Activated CD4-positive, alpha-beta T cell treated with anti-CD3 and anti-CD28 coated beads, Interleukin-2, amount 10 ng/mL, durations not matched to agents 24 days and 14 days (primary cell): ENCODE results near the gene RHBDD2. TPM values are rescaled to one million over a fixed set of nuclear protein-coding genes. Genes with fewer than 3 reads are reported as not detected.
A peak's percentile ranks its signal among the peaks of the same experiment; 100 is the strongest.
"Not testable (repeated sequence)": the region's sequence is repeated elsewhere in the genome, so short reads cannot be mapped to it uniquely, and the experiment has no call there.

Source experiments
- DNase-seq: peaks from one replicate; pipeline ENCODE4 v3.0.0; 2022
- H3K27ac Mint-ChIP-seq: one replicate; pipeline ENCODE4 v1.8.0; 2022; ENCODE audit warnings: mild to moderate bottlenecking, mixed read lengths
- H3K27me3 Mint-ChIP-seq: one replicate; pipeline ENCODE4 v1.8.0; 2022; ENCODE audit warnings: mixed read lengths
- H3K36me3 Mint-ChIP-seq: one replicate; pipeline ENCODE4 v1.8.0; 2022; ENCODE audit warnings: low read depth, mild to moderate bottlenecking, mixed read lengths
- H3K4me1 Mint-ChIP-seq: one replicate; pipeline ENCODE4 v1.8.0; 2021; ENCODE audit warnings: mixed read lengths
- H3K4me3 Mint-ChIP-seq: one replicate; pipeline ENCODE4 v1.8.0; 2022; ENCODE audit warnings: mild to moderate bottlenecking, moderate library complexity, mixed read lengths
- H3K9me3 Mint-ChIP-seq: one replicate; pipeline ENCODE4 v1.8.0; 2021; ENCODE audit warnings: mixed read lengths
- intact Hi-C: fragments of 100-400 bp; cut with micrococcal nuclease; formaldehyde crosslinking; loops from one replicate; pipeline ENCODE4 v1.15.1; 2023
- total RNA-seq: library from RNA; stranded (reverse); gene quantifications from 2 replicates; pipeline ENCODE4 v1.2.3, GENCODE V29; 2022

RHBDD2 gene
- total RNA-seq, 1 donor from 2014 or later: 49.2 TPM

DNA sequence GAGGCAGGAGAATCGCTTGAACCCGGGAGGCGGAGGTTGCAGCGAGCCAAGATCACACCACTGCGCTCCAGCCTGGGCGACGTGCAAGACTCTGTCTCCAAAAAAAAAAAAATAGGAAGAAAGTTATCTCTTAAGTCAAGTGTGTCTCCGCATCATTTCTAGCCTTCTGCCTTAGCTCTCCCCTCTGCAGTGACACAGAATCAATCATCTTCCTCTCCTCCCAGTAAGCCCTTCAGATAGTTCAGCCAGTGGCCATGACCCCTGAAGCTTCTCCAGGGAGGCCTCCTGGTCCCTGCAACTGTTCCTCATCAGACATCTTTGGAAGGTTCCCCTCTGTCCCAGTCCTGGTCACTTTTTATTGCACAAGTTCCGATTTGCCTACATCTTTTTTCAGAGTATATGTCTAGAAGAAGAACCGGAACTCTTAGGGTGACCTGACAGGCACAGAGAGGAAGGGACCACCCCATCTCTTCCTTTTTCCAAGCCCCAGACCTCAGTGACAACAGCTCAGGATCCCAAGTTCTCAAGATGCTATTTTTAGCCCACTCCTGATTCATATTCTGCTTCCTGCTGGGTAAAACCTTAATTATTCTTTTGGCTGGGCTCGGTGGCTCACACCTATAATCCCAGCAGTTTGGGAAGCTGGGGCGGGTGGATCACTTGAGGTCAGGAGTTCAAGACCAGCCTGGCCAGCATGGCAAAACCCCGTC, 6.6 kb upstream of the RHBDD2 start:
- peak overlapping the region; percentile 66 for H3K27ac Mint-ChIP-seq
- intact Hi-C loops: no loop called here
- H3K4me1 Mint-ChIP-seq: peaks cover 21% of the 10 kb centered on the region
- no peaks in the 10 kb centered on the region for H3K36me3 Mint-ChIP-seq
- H3K27me3 Mint-ChIP-seq: no peaks in the 10 kb centered on the region
- no peaks in the 10 kb centered on the region for H3K9me3 Mint-ChIP-seq
- no peak overlapping the region for H3K4me3 Mint-ChIP-seq
- DNase-seq: no peak

DNA sequence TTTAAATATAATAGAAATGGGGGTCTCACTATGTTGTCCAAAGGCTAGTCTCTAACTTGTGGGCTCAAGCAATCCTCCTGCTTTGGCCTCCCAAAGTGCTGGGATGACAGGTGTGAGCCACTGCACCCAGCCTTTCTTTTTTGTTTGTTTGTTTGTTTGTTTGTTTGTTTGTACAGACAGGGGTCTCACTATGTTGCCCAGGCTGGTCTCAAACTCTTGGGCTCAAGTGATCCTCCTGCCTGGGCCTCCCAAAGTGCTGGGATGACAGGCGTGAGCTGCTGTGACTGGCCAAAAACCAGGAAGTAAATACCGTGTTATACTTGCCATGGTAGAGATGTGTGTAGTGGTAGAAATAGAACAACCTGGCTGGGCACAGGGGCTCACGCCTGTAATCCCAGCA, 4.7 kb upstream of the RHBDD2 start:
- H3K9me3 Mint-ChIP-seq, H3K36me3 Mint-ChIP-seq, H3K27ac Mint-ChIP-seq, H3K4me3 Mint-ChIP-seq, intact Hi-C loops, H3K27me3 Mint-ChIP-seq, DNase-seq: not testable (repeated sequence)
- H3K4me1 Mint-ChIP-seq: peaks cover 25% of the 10 kb centered on the region

DNA sequence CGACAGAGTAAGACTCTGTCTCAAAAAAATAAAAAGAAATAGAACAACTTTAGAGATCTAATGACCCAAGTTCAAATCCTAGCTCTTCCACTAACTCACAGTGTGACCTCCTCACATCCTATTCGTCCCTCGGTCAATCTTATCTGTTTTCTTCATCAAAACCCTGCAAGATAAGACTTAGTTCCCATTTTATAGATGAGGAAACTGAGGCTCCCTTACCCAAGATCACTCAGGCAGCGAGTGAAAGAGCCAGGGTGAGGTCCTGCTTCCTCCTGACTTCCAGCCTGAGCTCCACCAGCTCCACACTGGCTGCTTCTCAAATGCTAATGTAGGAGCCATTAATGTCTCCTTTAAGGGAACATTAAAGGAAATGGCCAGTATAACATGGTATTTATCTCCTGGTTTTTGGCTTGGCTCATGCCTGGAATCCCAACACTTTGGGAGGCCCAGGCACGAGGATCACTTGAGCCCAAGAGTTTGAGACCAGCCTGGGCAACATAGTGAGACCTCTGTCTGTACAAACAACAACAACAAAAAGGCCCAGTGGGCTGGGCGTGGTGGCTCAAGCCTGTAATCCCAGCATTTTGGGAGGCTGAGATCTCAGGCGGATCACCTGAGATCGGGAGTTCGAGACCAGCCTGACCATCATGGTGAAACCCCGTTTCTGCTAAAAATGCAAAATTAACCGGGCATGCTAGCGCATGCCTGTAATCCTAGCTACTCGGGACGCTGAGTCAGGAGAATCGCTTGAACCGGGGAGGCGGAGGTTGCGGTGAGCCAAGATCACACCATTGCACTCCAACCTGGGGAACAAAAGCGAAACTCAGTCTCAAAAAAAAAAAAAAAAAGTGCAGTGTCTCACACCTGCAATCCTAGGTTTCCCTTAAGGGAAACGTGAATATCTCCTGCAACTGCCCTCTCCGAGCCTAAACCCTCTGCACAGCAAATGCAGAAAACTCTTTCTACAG, 3.4 kb upstream of the RHBDD2 start:
- Mint-ChIP-seq H3K36me3 (peaks cover 10% of the 10 kb centered on the region), H3K9me3 (no peaks in the 10 kb centered on the region), H3K4me3 (no peak overlapping the region), H3K27ac (peak overlapping the region; percentile 41), H3K27me3 (no peaks in the 10 kb centered on the region), H3K4me1 (peaks cover 29% of the 10 kb centered on the region)
- DNase-seq: no peak
- intact Hi-C loops: loop anchor here (5.0 kb wide), 1 partner anchor 117 kb away; the partner anchor contains the start of gene TMEM120A

DNA sequence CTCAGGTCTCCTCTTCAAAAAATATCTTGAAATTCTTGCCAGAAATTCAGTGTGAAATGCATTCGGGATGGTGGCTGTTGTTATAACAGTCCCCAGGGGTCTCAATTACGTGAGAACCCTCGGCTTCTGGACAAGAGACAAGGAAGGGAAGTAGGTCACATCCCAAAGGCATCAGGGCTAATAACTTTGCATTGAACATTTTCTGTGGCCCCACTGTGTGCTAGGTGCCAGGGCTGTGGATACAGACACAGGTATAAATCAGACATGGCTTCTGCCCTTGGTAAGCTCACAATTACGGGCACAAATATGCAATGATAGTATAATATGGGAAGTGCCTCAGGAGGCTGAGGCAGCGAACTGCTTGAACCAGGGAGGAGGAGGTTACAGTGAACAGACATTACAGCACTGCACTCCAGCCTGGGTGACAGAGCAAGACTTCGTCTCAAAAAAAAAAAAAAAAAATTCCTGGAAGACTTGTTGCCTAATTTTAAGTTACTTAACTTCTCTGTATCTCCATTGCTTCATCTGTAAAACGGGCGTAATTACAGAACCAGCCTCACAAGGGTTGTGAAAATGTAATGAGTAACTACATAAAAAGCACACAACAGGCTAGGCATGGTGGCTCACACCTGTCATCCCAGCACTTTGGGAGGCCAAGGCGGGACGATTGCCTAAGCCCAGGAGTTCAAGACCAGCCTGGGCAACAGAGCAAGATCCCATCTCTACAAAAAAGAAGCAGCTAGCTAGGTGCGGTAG, 2.5 kb upstream of the RHBDD2 start:
- no peaks in the 10 kb centered on the region for H3K9me3 Mint-ChIP-seq
- intact Hi-C loops: loop anchor here (5.0 kb wide), 1 partner anchor 116 kb away; the partner anchor contains the start of gene TMEM120A
- H3K4me1 Mint-ChIP-seq: peaks cover 27% of the 10 kb centered on the region
- peaks cover 16% of the 10 kb centered on the region for H3K36me3 Mint-ChIP-seq
- DNase-seq: no peak
- no peak overlapping the region for H3K27ac Mint-ChIP-seq
- no peaks in the 10 kb centered on the region for H3K27me3 Mint-ChIP-seq
- H3K4me3 Mint-ChIP-seq: no peak overlapping the region

DNA sequence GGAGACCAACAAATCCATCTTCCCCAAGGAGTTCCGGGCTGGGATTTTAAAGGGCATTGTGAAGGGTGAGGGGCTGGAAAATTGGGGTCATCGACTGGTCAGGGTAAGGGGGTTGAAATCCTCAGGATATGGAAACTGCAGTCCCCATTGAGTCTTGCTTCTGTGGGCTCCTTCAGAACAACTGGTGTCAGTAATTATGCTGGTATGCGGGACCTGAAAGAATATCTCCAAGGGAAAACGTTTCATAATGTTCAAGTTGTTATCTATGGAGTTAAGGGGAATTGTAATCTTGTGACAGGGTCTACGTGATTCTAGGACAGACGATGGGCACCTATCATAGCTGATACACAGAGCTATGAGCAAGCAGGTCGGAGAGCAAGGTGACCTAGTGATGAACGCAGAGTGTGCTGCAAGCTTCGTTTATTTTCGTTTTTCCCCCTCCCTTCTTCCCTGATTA, 494 bp upstream of the RHBDD2 start:
- Mint-ChIP-seq H3K4me1 (peaks cover 31% of the 10 kb centered on the region), H3K9me3 (no peaks in the 10 kb centered on the region), H3K27ac (peak overlapping the region; percentile 92), H3K36me3 (peaks cover 32% of the 10 kb centered on the region), H3K27me3 (no peaks in the 10 kb centered on the region), H3K4me3 (peak overlapping the region; percentile 100)
- intact Hi-C loops: loop anchor here (1.0 to 5.0 kb wide), 5 partner anchors 8 to 139 kb away; partner anchors contain the start of genes POR and TMEM120A
- DNase-seq: no peak

DNA sequence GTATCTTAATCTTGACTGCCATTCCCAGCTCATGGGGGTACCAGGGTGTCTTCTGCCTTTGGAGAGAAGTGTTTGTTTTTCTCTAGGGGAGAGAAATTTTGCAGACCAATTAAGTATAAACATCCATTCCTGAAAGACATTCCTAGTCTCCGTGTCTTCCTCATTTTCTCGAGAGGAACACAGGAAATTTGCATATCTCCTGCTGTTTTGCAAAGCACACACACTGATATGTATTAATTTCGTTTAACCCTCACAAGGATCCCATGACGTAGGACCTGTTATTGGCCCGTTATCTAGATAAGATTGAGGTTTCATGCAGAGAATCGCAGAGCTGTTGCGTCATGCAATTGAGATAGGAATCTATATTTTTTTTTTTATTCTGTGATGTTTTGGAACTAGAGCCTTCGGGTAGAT, 944 bp downstream of the RHBDD2 start:
- H3K27ac Mint-ChIP-seq: peak overlapping the region; percentile 93
- H3K4me1 Mint-ChIP-seq: peaks cover 32% of the 10 kb centered on the region
- H3K27me3 Mint-ChIP-seq: no peaks in the 10 kb centered on the region
- DNase-seq: peak; percentile 81
- H3K4me3 Mint-ChIP-seq: peak overlapping the region; percentile 100
- H3K9me3 Mint-ChIP-seq: no peaks in the 10 kb centered on the region
- intact Hi-C loops: loop anchor here (1.0 to 5.0 kb wide), 3 partner anchors 113 to 168 kb away; partner anchors contain the start of genes MDH2, STYXL1 and TMEM120A
- H3K36me3 Mint-ChIP-seq: peaks cover 42% of the 10 kb centered on the region

DNA sequence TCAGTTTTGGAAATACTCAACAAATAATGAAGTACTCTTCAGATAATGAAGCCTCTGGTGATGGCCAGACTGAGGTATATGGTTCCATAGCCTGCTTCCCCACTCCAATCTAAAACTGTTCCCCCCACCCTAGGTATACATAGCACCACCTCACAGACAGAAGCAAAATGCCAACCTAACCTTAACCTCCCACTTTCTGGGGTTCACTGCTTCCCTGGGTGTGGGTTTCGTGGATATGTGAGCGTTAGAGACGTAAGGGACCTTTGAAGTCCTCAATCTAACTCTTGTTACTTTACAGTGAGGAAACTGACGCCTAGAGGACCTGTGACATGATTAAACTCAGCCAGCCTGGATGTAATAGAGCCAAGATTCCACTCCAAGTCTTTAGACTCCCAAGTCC, 1.4 kb downstream of the RHBDD2 start:
- Mint-ChIP-seq H3K9me3 (no peaks in the 10 kb centered on the region), H3K4me3 (peak overlapping the region; percentile 100), H3K27ac (peak overlapping the region; percentile 93), H3K27me3 (no peaks in the 10 kb centered on the region), H3K36me3 (peaks cover 45% of the 10 kb centered on the region), H3K4me1 (peaks cover 32% of the 10 kb centered on the region)
- peak; percentile 64 for DNase-seq
- intact Hi-C loops: loop anchor here (5.0 kb wide), 1 partner anchor 167 kb away; the partner anchor contains the start of genes MDH2 and STYXL1

DNA sequence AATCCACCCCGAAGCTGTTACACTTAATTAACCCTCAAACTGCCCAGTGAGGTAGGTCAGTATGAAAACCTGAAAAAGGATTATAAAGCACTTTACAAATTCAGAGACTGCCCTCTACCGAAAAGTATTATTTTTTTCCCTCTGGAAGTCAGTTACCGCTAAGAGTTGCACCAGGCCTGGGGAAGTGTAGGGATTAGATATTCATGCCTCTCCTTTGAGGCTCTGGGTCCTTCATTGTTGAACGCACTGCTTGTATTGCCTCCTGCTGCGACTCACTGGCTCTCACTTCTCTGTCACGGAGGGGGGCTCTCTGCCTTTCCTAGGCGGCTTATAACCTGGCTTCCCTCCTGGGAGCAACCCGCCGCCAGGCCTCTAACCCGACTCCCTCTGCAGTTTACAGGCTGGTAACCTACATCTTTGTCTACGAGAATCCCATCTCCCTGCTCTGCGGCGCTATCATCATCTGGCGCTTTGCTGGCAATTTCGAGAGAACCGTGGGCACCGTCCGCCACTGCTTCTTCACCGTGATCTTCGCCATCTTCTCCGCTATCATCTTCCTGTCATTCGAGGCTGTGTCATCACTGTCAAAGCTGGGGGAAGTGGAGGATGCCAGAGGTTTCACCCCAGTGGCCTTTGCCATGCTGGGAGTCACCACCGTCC, 2.7 kb downstream of the RHBDD2 start:
- H3K9me3 Mint-ChIP-seq: no peaks in the 10 kb centered on the region
- peak overlapping the region; percentile 3 for H3K4me3 Mint-ChIP-seq
- peaks cover 53% of the 10 kb centered on the region for H3K36me3 Mint-ChIP-seq
- intact Hi-C loops: loop anchor here (2.0 to 5.0 kb wide), 2 partner anchors 25 to 166 kb away; partner anchors contain the start of genes MDH2 and STYXL1
- H3K27me3 Mint-ChIP-seq: no peaks in the 10 kb centered on the region
- H3K4me1 Mint-ChIP-seq: peaks cover 31% of the 10 kb centered on the region
- DNase-seq: no peak
- no peak overlapping the region for H3K27ac Mint-ChIP-seq

DNA sequence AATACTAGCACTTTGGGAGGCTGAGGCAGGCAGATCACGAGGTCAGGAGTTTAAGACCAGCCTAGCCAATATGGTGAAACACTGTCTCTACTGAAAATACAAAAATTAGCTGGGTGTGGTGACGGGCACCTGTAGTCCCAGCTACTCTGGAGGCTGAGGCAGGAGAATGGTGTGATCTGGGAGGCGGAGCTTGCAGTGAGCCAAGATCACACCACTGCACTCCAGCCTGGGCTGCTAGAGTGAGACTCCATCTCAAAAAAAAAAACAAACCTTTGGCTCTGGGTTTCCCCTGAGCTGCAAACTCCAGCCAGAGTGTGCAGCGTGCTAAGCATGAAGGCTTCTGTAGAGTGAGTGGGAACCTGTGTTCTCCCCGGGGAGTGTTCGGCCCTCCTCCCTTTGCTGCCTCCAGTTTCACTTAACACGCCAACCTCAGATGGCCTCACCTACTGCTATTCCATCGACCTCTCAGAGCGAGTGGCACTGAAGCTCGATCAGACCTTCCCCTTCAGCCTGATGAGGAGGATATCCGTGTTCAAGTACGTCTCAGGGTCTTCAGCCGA, 4.5 kb downstream of the RHBDD2 start:
- not testable (repeated sequence) for H3K9me3 Mint-ChIP-seq, H3K27me3 Mint-ChIP-seq, DNase-seq, H3K27ac Mint-ChIP-seq, H3K4me3 Mint-ChIP-seq
- Mint-ChIP-seq H3K36me3 (peaks cover 61% of the 10 kb centered on the region), H3K4me1 (peaks cover 24% of the 10 kb centered on the region)
- intact Hi-C loops: loop anchor here (2.0 to 5.0 kb wide), 2 partner anchors 23 to 164 kb away; partner anchors contain the start of genes MDH2 and STYXL1

DNA sequence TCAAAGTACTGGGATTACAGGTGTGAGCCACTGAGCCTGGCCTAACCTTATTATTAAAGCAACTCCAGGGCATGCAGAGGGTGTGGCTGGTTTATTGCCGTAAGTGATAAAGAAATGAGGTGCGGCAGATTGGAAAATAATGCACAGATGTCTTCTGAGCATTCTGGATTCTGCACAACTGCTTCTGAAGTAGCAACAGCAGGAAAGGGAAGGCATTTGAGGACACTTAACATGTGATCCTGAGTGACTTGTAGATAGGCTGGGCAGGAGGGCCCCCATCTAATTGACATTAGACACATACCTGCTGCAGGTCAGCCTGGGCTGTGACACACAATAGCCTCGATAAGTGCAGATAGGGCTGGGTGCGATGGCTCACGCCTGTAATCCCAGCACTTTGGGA, 5.6 kb downstream of the RHBDD2 start:
- no peak overlapping the region for H3K4me3 Mint-ChIP-seq
- DNase-seq: no peak
- H3K4me1 Mint-ChIP-seq: peaks cover 20% of the 10 kb centered on the region
- peaks cover 61% of the 10 kb centered on the region for H3K36me3 Mint-ChIP-seq
- no peak overlapping the region for H3K27ac Mint-ChIP-seq
- no peaks in the 10 kb centered on the region for H3K27me3 Mint-ChIP-seq
- intact Hi-C loops: loop anchor here (5.0 kb wide), 1 partner anchor 163 kb away; the partner anchor contains the start of genes MDH2 and STYXL1
- H3K9me3 Mint-ChIP-seq: no peaks in the 10 kb centered on the region

DNA sequence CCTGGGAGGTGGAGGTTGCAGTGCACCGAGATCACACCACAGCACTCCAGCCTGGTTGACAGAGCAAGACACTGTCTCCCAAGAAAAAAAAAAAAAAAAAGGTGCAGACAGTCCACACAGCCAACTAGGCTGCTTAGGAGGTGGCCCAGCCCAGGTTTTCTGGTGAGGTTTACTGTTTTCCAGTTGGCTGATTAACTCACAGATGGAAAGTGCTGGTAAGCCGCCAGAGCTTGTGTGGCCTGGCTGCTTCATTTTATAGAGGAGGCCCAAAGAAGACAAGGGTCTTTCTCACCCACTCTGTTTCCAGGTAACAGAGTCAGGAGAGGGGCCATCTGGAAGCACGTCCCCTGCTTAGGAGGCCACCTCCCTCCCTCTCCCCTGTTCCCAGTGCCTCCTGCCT, 6.2 kb downstream of the RHBDD2 start:
- no peak overlapping the region for H3K4me3 Mint-ChIP-seq
- no peak for DNase-seq
- H3K36me3 Mint-ChIP-seq: peaks cover 59% of the 10 kb centered on the region
- no peaks in the 10 kb centered on the region for H3K9me3 Mint-ChIP-seq
- intact Hi-C loops: no loop called here
- no peak overlapping the region for H3K27ac Mint-ChIP-seq
- H3K27me3 Mint-ChIP-seq: no peaks in the 10 kb centered on the region
- H3K4me1 Mint-ChIP-seq: peaks cover 16% of the 10 kb centered on the region

DNA sequence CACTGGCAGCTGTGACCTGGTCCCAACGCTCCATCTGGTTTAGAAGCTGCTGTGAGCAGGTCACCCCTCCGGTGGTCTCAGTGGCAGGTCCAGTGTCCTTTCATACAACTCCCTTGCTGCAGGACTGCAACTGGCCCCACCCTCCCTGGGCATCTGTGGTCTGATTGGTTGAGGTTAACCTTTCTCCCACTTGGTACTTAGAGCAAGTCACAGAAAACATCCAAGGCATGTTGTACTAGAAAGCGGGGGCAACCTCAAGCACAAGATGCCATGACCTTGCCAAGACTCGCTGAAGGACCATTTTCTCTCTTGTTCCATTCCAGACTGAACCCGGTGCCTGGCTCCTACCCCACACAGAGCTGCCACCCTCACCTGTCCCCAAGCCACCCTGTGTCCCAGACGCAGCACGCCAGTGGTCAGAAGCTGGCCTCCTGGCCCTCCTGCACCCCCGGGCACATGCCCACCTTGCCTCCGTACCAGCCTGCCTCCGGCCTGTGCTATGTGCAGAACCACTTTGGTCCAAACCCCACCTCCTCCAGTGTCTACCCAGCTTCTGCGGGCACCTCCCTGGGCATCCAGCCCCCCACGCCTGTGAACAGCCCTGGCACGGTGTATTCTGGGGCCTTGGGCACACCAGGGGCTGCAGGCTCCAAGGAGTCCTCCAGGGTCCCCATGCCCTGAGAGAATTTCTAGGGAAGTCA, 9.0 kb downstream of the RHBDD2 start:
- H3K27me3 Mint-ChIP-seq: no peaks in the 10 kb centered on the region
- H3K9me3 Mint-ChIP-seq: no peaks in the 10 kb centered on the region
- H3K27ac Mint-ChIP-seq: no peak overlapping the region
- intact Hi-C loops: no loop called here
- peaks cover 6% of the 10 kb centered on the region for H3K4me1 Mint-ChIP-seq
- H3K4me3 Mint-ChIP-seq: no peak overlapping the region
- DNase-seq: no peak
- peaks cover 41% of the 10 kb centered on the region for H3K36me3 Mint-ChIP-seq
